Stimulated activated CD8-positive, alpha-beta memory T cell treated with anti-CD3 and anti-CD28 coated beads, Interleukin-4, amount 100 ng/mL, for 1 hour (primary cell): ENCODE data around the gene GLI2.

Experiments
- DNase-seq, 2 donors: peaks; one replicate each; pipeline ENCODE4 v3.0.0-alpha.2; 2020; ENCODE audit warnings: low read depth in 2 of 2, low spot score in 1 of 2

GLI2 gene

GRCh38 chr2:120754067-120754960, 18.6 kb downstream of the GLI2 start:
- DNase-seq: no peak

GRCh38 chr2:120758181-120759144, 22.8 kb downstream of the GLI2 start:
- DNase-seq: no peak

- DNase-seq: no peak
These were observed 24.1 kb downstream of the GLI2 start for GRCh38 chr2:120759543-120760331.

- DNase-seq: no peak
These were observed 24.9 kb downstream of the GLI2 start for GRCh38 chr2:120760446-120761135.

- no peak for DNase-seq
These were observed 25.6 kb downstream of the GLI2 start for GRCh38 chr2:120761164-120761861.

- no peak for DNase-seq
These were observed 26.2 kb downstream of the GLI2 start for GRCh38 chr2:120761911-120762310.

GRCh38 chr2:120762341-120763061, 26.8 kb downstream of the GLI2 start:
- no peak for DNase-seq

- DNase-seq: no peak
These were observed 27.8 kb downstream of the GLI2 start for GRCh38 chr2:120763508-120763907.

- no peak for DNase-seq
These were observed 28.3 kb downstream of the GLI2 start for GRCh38 chr2:120763931-120764330.

GRCh38 chr2:120764492-120764891, 28.8 kb downstream of the GLI2 start:
- no peak for DNase-seq

- DNase-seq: no peak
These were observed 29.5 kb downstream of the GLI2 start for GRCh38 chr2:120764991-120765677.

- DNase-seq: no peak
These were observed 30.2 kb downstream of the GLI2 start for GRCh38 chr2:120765678-120766469.

- DNase-seq: no peak
These were observed 31.0 kb downstream of the GLI2 start for GRCh38 chr2:120766470-120767351.

GRCh38 chr2:120767486-120768005, 31.9 kb downstream of the GLI2 start:
- DNase-seq: no peak

GRCh38 chr2:120768112-120769048, 32.7 kb downstream of the GLI2 start:
- no peak for DNase-seq
